ENCODE measurements around the gene CENPM.

DNA sequence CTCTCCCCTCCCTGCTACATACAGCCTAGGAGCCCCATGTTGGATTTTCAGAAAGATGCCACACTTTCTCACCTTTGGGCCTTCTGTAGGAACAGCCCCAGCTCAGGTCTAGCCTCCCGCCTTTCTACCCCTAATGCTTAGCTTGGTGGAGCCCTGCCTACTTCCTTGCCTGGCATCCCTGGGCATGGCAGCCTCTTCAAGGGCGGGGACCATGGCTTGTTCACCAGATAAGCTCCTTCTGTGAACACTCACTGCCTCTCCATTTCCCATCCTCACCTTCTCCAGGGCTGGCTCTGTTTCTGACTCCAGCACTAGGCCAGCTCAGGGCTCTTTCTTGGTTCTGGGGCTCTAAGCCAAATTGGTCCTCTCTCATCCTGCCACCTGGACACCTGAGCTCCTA lies 23.6 kb upstream of the CENPM start:
- TF ChIP-seq TAF1 (IDR thresholded peaks at IDR 0.05; ENCODE audit: borderline replicate concordance, low read depth, low read length) (no peak), POLR2AphosphoS5 (IDR thresholded peaks at IDR 0.05; ENCODE audit: low read depth, low read length) (no peak)
